Lung (tissue), 12 donors: ENCODE measurements around the gene TOX2. TPM values are rescaled to one million over a fixed set of nuclear protein-coding genes. Genes with fewer than 3 reads are reported as not detected.

Experiments used
- ATAC-seq: fragments of 200-7000 bp; cut with Tn5 transposase; one replicate; pipeline ENCODE4 v1.9.1; 2020; ENCODE audit warnings: moderate number of reproducible peaks; ENCODE audit not compliant: insufficient read depth, low FRiP score
- DNase-seq, 3 donors: peaks; one replicate each; pipeline ENCODE4 v3.0.0-alpha.2; 2013 to 2017
- H3K27ac ChIP-seq, 2 donors: one replicate each; pipeline ENCODE4 v1.5.1; 2013; ENCODE audit warnings: mild to moderate bottlenecking in 2 of 2, moderate library complexity in 2 of 2, control low read depth in 1 of 2, inconsistent platforms in 1 of 2, low read depth in 1 of 2, low read length in 1 of 2
- H3K27me3 ChIP-seq, 3 donors: one replicate each; pipeline ENCODE4 v1.5.1; 2013; ENCODE audit warnings: low read length in 2 of 3; ENCODE audit not compliant: control insufficient read depth in 3 of 3, insufficient read depth in 3 of 3
- H3K36me3 ChIP-seq, 4 donors: one replicate each; pipeline ENCODE4 v1.5.1; 2013; ENCODE audit warnings: low read length in 4 of 4, mild to moderate bottlenecking in 1 of 4, moderate library complexity in 1 of 4; ENCODE audit not compliant: control insufficient read depth in 4 of 4, insufficient read depth in 4 of 4
- H3K4me1 ChIP-seq, 5 donors: one replicate each; pipeline ENCODE4 v1.5.1; 2013; ENCODE audit warnings: low read length in 5 of 5, mild to moderate bottlenecking in 2 of 5, moderate library complexity in 1 of 5; ENCODE audit not compliant: control insufficient read depth in 5 of 5, insufficient read depth in 5 of 5
- H3K4me3 ChIP-seq: one replicate; pipeline ENCODE4 v1.5.1; 2013; ENCODE audit warnings: mild to moderate bottlenecking, control low read depth, moderate library complexity
- H3K9ac ChIP-seq, 2 donors: one replicate each; pipeline ENCODE4 v1.5.1; 2013; ENCODE audit warnings: low read length in 2 of 2, control low read depth in 1 of 2; ENCODE audit not compliant: insufficient read depth in 1 of 2
- H3K9me3 ChIP-seq, 4 donors: one replicate each; pipeline ENCODE4 v1.5.1; 2013; ENCODE audit warnings: low read length in 3 of 4, mild to moderate bottlenecking in 1 of 4, moderate library complexity in 1 of 4; ENCODE audit not compliant: control insufficient read depth in 4 of 4, insufficient read depth in 3 of 4
- WGBS, 2 donors: extraction: QIAGEN DNeasy Blood & Tissue Kit; methylation state at CpG; one replicate each; pipeline ENCODE4 v1.1.7; 2013; 5-methylcytosine and 5-hydroxymethylcytosine counted together
- polyA plus RNA-seq, 2 donors: library from polyadenylated mRNA; stranded (reverse); fragments of 200-250 nt; gene quantifications; one replicate each; pipeline ENCODE4 v1.2.1, GENCODE V29; 2013
- total RNA-seq, 2 donors: library from RNA; depleted of rRNA in 1 of 2; stranded (reverse); fragments of >200 nt in 1 of 2; gene quantifications; one replicate each; pipeline ENCODE4 v1.2.1, GENCODE V29; 2014 to 2021
- TF ChIP-seq, protein P1 (sequence below): IDR thresholded peaks from 2 replicates; pipeline ENCODE4 v1.5.1; 2012; ENCODE audit warnings: mild to moderate bottlenecking; ENCODE audit errors: control extremely low read depth, extremely low read depth
- donor health status: control.
- donor health status: control.
- donor health status: Bipolar disorder and iron deficiency.
- donor health status: healthy.
- donor health status: DM: yes; HTN: yes; CAD: no.

Gene TOX2
- total and polyA plus RNA-seq, 4 donors = 12.0 to 25.5 (median 16.6) TPM

DNA sequence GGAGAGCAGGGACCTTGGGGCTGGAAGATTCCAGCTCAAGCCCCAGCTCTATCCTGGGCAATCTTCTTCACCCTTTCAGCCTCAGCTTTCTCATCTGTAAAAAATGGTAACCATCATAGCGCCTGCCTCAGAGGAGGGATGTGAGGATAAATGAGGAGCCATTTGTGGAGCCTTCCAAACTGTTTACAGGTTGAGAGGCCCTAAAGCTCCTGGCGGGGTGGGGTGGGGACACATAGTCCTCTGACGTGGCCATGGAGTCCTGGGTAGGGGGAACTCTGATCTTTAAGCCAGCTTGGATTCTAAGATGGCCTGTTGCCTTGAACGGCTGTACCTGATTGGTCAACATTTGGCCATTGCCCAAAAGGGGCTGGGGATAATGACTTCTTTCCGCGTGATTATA, 111.1 kb downstream of the TOX2 start:
- Histone ChIP-seq H3K9ac (no peak overlapping the region), H3K27me3 (no peaks in the 10 kb centered on the region), H3K4me3 (no peak overlapping the region), H3K27ac (no peak overlapping the region), H3K9me3 (peaks cover 0 to 2% (median 0%) of the 10 kb centered on the region in 4 donors), H3K36me3 (peaks cover 0 to 1% (median 0%) of the 10 kb centered on the region in 4 donors), H3K4me1 (no peaks in the 10 kb centered on the region)
- TF ChIP-seq, protein P1, sequence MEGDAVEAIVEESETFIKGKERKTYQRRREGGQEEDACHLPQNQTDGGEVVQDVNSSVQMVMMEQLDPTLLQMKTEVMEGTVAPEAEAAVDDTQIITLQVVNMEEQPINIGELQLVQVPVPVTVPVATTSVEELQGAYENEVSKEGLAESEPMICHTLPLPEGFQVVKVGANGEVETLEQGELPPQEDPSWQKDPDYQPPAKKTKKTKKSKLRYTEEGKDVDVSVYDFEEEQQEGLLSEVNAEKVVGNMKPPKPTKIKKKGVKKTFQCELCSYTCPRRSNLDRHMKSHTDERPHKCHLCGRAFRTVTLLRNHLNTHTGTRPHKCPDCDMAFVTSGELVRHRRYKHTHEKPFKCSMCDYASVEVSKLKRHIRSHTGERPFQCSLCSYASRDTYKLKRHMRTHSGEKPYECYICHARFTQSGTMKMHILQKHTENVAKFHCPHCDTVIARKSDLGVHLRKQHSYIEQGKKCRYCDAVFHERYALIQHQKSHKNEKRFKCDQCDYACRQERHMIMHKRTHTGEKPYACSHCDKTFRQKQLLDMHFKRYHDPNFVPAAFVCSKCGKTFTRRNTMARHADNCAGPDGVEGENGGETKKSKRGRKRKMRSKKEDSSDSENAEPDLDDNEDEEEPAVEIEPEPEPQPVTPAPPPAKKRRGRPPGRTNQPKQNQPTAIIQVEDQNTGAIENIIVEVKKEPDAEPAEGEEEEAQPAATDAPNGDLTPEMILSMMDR = no peak
- WGBS, 2 donors = 87 to 92% methylated on average over 6 of the region's 6 CpGs
- ATAC-seq (no peak), DNase-seq (no peak)

DNA sequence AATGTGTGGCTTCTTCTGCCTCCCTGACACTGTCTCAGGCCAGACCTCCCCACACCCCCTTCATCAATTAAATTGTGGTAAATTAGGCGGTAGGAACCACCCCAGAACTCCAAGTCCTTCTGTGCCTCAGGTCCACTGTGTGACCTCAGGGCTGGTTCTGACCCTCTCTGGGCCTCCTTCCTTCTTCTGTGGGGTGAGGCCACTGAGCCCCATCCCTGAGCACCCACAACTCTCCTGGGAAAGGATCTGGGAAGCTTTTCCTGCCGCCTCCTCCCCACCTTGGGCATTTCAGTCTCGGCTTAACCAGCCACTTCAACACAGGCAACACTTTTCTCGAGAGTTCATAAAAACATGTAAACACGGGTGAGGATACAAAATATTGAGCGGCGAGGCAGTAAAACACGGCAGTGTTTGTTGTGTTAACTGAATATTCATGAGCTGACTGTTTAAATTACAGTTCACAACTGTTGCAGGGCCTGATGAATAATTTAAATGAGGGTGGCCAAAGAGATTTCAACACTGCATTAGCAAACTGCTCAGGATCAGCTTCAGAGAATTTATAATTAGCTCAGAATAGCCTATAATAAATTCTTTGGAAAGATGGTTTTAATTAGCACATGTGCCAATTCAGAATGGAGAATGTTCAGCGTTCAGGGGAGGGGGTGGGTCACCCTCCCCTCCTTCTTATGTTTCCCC, 112.1 kb downstream of the TOX2 start:
- TF ChIP-seq, protein P1 = no peak
- Histone ChIP-seq H3K27ac (no peak overlapping the region), H3K36me3 (no peaks in the 10 kb centered on the region), H3K4me1 (peaks cover 0 to 2% (median 0%) of the 10 kb centered on the region in 5 donors), H3K9ac (no peak overlapping the region), H3K9me3 (peaks cover 0 to 6% (median 0%) of the 10 kb centered on the region in 4 donors), H3K4me3 (no peak overlapping the region), H3K27me3 (peaks cover 0 to under 1% (median 0%) of the 10 kb centered on the region in 3 donors)
- DNase-seq (no peak), ATAC-seq (no peak)
- 73 to 79% methylated on average over 9 of the region's 9 CpGs for WGBS, 2 donors

DNA sequence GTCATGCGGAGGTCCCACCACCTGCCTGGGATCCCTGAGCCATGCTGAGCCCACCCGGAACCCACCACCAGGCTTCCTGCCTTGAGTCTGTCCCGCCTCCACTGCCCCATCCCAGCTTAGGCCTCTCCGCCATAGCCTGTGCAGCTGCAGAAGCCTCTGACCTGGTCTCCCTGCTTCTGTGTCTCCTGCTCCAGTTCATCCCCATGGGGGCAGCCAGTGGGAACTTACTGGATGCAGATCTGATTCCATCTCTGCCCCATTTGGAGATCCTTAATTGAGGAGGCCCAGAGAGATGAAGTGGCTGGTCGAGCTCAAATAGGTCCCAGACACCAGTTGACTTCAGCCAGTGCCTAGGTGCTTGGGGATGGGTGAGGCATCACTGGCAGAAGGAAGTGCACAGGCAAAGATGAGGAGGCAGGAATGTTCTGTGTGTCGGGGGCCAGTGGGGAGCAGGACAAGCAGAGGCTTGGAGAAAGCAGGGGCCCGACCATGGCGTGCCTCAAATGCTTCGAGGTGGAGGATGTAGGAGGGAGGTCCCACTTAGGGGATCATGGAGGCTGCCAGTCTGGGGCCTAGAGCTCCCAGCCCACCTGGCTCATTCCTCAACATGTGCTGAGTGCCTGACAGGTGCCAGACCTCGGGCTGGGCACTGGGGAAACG, 112.8 kb downstream of the TOX2 start:
- ATAC-seq (no peak), DNase-seq (no peak)
- Histone ChIP-seq H3K9me3 (peaks cover 0 to 6% (median 0%) of the 10 kb centered on the region in 4 donors), H3K36me3 (no peaks in the 10 kb centered on the region), H3K9ac (no peak overlapping the region), H3K4me3 (no peak overlapping the region), H3K4me1 (peaks cover 0 to 2% (median 0%) of the 10 kb centered on the region in 5 donors), H3K27ac (no peak overlapping the region), H3K27me3 (peaks cover 0 to 2% (median 0%) of the 10 kb centered on the region in 3 donors)
- TF ChIP-seq, protein P1 = no peak
- 91% methylated on average over 11 of the region's 11 CpGs for WGBS, 2 donors
